ENCODE measurements around the gene COLEC12. TPM values are rescaled to one million over a fixed set of nuclear protein-coding genes. Genes with fewer than 3 reads are reported as not detected.

COLEC12 gene
- total RNA-seq, 4 donors from 2014 or later, result 6.3 to 34.7 (median 19.8) TPM

DNA sequence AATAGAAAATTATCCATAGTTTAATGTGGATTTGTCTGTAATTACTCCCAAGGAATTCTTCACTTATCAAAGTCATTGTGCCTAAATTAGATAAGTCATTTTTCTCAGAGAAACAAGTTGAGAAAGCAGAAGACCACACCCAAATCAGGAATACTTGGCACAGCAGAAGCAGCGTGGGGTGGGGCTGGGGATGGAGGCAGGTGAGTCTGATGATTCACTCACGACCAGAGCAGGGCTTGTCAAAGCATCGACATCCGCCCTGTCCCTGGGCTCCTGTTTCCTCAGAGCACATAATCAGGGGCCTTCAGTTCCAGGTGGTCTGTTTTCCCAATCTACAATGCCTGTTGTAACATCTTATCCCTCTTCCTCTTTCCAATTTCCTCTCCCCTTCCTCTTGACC, 31.5 kb upstream of the COLEC12 start:
- Histone ChIP-seq H3K27ac (no peak overlapping the region), H3K4me3 (replicated peaks in 1 of 3) (no peak overlapping the region), H3K9me3 (no peaks in the 10 kb centered on the region), H3K36me3 (no peaks in the 10 kb centered on the region), H3K27me3 (no peaks in the 10 kb centered on the region), H3K4me1 (no peaks in the 10 kb centered on the region)
- 71 to 86% methylated on average over 4 of the region's 4 CpGs for WGBS, 2 donors
- TF ChIP-seq POLR2A (IDR thresholded peaks at IDR 0.05) (no peak), CTCF (IDR thresholded peaks at IDR 0.05) (no peak)
- no peak for DNase-seq
- intact Hi-C loops (cut with DNase I), result no loop called here

GRCh38 chr18:527146-527545, 26.6 kb upstream of the COLEC12 start:
- DNase-seq, result no peak
- Histone ChIP-seq H3K4me3 (replicated peaks in 1 of 3) (no peak overlapping the region), H3K36me3 (no peaks in the 10 kb centered on the region), H3K9me3 (no peaks in the 10 kb centered on the region), H3K27me3 (no peaks in the 10 kb centered on the region), H3K27ac (no peak overlapping the region), H3K4me1 (no peaks in the 10 kb centered on the region)
- WGBS, 2 donors, result 3 to 9% methylated on average over 1 of the region's 1 CpG
- intact Hi-C loops (cut with DNase I), result no loop called here
- TF ChIP-seq CTCF (IDR thresholded peaks at IDR 0.05), result no peak
- TF ChIP-seq POLR2A (IDR thresholded peaks at IDR 0.05), result no peak

- Histone ChIP-seq H3K4me3 (replicated peaks in 1 of 3) (no peak overlapping the region), H3K36me3 (no peaks in the 10 kb centered on the region), H3K9me3 (no peaks in the 10 kb centered on the region), H3K27ac (no peak overlapping the region), H3K27me3 (no peaks in the 10 kb centered on the region), H3K4me1 (no peaks in the 10 kb centered on the region)
- no peak for TF ChIP-seq CTCF (IDR thresholded peaks at IDR 0.05)
- no peak for TF ChIP-seq POLR2A (IDR thresholded peaks at IDR 0.05)
- WGBS, 2 donors, result 67 to 72% methylated on average over 2 of the region's 2 CpGs
- intact Hi-C loops (cut with DNase I), result no loop called here
- DNase-seq, result no peak
These were observed 26.2 kb upstream of the COLEC12 start for GRCh38 chr18:526681-527080.

DNA sequence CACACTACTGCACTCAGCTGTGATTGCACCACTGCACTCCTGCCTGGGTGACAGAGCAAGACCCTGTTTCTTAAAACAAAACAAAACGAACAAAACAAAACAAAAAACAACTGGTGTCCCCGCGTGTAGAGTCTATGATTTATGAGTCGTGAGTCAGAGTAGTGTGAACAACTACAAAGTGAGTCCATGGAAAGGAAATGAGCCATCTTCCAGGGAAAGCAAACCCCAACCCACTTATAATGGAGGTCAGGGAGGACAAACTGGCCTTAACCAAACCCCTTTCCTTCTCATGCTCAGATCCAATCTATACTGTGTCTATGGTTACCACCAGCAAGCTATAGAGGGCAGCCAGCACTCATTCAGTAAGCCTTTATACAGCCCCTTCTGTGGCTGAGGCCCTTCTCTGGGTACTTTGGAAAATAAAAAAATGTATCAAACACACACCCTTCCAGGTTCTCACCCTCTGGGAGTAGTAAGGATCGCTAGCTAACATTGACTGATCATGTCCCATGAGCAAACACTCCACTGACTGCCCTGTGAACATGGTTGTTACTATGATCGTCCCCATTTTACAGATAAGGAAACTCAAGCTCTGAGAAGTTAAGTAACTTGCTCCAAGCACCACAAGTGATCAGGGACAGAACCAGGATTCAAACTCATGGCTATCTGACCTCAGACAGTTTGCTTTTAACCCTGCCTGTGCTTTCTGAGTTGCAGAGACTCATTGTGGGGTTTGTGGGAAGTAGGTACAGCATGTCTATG, 24.7 kb upstream of the COLEC12 start:
- TF ChIP-seq CTCF (IDR thresholded peaks at IDR 0.05), result no peak
- TF ChIP-seq POLR2A (IDR thresholded peaks at IDR 0.05), result no peak
- WGBS, 2 donors, result 72 to 76% methylated on average over 6 of the region's 6 CpGs
- Histone ChIP-seq H3K4me3 (replicated peaks in 1 of 3) (no peak overlapping the region), H3K36me3 (no peaks in the 10 kb centered on the region), H3K27ac (no peak overlapping the region), H3K9me3 (no peaks in the 10 kb centered on the region), H3K27me3 (no peaks in the 10 kb centered on the region), H3K4me1 (no peaks in the 10 kb centered on the region)
- intact Hi-C loops (cut with DNase I), result no loop called here
- no peak for DNase-seq

DNA sequence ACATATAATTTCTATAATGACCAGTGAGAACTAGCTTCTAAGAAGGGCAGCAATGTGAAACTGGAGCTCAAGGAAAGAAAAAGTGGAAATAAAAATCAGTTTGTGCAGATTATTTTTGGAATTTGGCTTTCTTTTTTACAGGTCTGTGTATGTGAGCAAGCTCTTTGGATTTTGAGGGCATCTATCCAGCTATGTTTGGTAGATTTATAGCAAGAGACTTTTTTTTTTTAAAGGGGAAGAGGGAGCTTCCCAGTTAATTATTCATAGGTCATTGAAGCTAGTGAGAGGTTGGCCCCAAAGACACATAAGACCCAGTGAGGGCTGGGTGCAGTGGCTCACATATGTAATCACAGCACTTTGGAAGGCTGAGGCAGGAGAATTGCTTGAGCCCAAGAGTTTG, 24.0 kb upstream of the COLEC12 start:
- DNase-seq, result no peak
- no peak overlapping the region for H3K27ac ChIP-seq
- H3K36me3 ChIP-seq, result no peaks in the 10 kb centered on the region
- no peak overlapping the region for H3K4me3 ChIP-seq (replicated peaks in 1 of 3)
- H3K27me3 ChIP-seq, result no peaks in the 10 kb centered on the region
- no peaks in the 10 kb centered on the region for H3K4me1 ChIP-seq
- intact Hi-C loops (cut with DNase I), result no loop called here
- no peaks in the 10 kb centered on the region for H3K9me3 ChIP-seq
- no peak for TF ChIP-seq POLR2A (IDR thresholded peaks at IDR 0.05)
- no peak for TF ChIP-seq CTCF (IDR thresholded peaks at IDR 0.05)

All from thyroid gland (tissue), 4 donors.